ACC112 (cell line): ENCODE data around the gene SLC2A2.
A peak's percentile ranks its signal among the peaks of the same experiment; 100 is the strongest.

Experiments used
- H2AFZ ChIP-seq: fragments of 200-600 bp; sonication (generic); one replicate; pipeline ENCODE4 v1.6.0; 2017; ENCODE audit warnings: antibody characterized with exemption, low read length; ENCODE audit not compliant: unreplicated experiment
- H3K27ac ChIP-seq: fragments of 200-600 bp; sonication (generic); 2 replicates; pipeline ENCODE4 v1.5.1; 2014; ENCODE audit warnings: low read depth, mild to moderate bottlenecking, antibody characterized with exemption, low read length, moderate library complexity
- H3K27me3 ChIP-seq: fragments of 200-600 bp; sonication (generic); 2 replicates; pipeline ENCODE4 v1.6.1; 2014; ENCODE audit warnings: mild to moderate bottlenecking, antibody characterized with exemption, low read length, moderate library complexity, mixed read lengths; ENCODE audit not compliant: insufficient read depth
- H3K36me3 ChIP-seq: fragments of 200-600 bp; sonication (generic); 2 replicates; pipeline ENCODE4 v1.6.1; 2016; ENCODE audit warnings: mild to moderate bottlenecking, antibody characterized with exemption, low read length, moderate library complexity, mixed read lengths; ENCODE audit not compliant: insufficient read depth
- H3K4me1 ChIP-seq: fragments of 200-600 bp; sonication (generic); one replicate; pipeline ENCODE4 v1.6.1; 2016; ENCODE audit warnings: low read length, mixed read lengths; ENCODE audit not compliant: insufficient read depth, unreplicated experiment, control insufficient read depth
- H3K4me3 ChIP-seq: fragments of 200-600 bp; sonication (generic); 2 replicates; pipeline ENCODE4 v1.5.1; 2014; ENCODE audit warnings: mild to moderate bottlenecking, low read depth, low read length
- H3K79me2 ChIP-seq: fragments of 200-600 bp; sonication (generic); one replicate; pipeline ENCODE4 v1.6.0; 2016; ENCODE audit warnings: low read length; ENCODE audit not compliant: control insufficient read depth, unreplicated experiment, insufficient read depth

Gene SLC2A2

DNA sequence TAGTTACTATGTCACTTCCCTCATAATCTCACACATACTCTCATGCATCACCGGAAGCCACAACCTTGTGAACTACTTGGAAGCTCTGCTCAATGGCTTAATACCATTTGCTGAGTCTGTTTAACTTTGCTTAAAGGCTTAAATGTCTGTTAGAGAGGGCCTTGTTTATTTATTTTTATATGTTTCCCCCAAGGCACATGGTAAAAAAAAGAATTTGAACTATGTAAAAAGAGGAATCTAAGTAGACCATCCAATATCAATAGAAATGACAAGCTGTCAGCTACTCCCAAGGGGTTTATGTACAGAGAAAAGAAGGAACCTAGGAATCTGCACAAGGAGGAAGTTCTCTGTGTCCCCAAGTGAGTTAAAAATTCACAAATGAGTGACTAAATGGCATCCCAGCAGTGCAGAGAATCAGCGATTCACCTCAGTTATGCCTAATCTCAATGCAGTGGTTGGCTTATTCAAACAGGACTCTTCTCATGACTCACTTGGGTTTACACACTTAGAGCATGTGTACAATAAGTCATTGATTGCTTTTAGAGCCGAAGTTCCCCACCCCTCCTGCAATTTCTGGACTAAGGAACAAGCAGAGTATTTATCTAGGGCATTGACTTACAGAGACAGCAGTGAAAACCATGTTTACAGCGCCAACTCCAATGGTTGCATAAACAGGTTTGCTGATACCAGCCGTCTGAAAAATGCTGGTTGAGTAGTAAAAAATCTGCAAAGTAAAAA lies 24.4 kb downstream of the SLC2A2 start:
- H3K27ac ChIP-seq, result peak overlapping the region; percentile 46
- H3K4me1 ChIP-seq, result peaks cover 47% of the 10 kb centered on the region
- H3K79me2 ChIP-seq, result no peaks in the 10 kb centered on the region
- H3K27me3 ChIP-seq, result no peaks in the 10 kb centered on the region
- H3K36me3 ChIP-seq, result no peaks in the 10 kb centered on the region
- peak overlapping the region; percentile 36 for H2AFZ ChIP-seq
- no peak overlapping the region; the same call in 1 of the 2 replicates for H3K4me3 ChIP-seq

DNA sequence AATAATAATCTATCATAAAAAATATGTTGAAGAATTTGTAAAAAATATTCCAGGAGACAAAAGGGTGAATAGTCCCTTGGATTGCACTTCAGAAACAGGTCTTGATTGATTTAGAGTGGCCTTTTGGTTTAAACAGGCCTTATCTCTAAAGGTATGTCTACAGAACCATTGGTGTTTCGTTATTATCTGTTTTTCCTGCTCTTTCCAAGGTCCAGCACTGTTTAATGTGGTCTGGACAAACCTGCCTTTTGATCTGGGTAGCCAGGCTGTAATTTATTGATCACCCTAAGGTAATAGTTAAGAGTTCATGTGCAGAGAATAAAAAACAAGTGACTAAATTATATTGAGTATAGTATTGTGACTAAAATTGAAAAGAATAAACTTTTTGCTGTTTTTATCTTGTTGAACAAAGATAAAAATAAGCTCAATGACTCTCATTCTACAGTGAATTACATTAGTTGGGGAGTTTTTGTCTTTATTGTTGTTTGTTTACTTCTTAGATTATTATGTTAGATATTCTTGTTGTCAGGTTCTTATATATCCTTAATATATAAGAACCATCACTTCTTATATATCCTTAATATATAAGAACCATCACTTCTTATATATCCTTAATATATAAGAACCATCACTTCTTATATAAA lies 25.1 kb downstream of the SLC2A2 start:
- Histone ChIP-seq H2AFZ (no peak overlapping the region), H3K79me2 (no peaks in the 10 kb centered on the region), H3K27ac (no peak overlapping the region), H3K27me3 (no peaks in the 10 kb centered on the region), H3K4me1 (peaks cover 54% of the 10 kb centered on the region), H3K36me3 (no peaks in the 10 kb centered on the region), H3K4me3 (no peak overlapping the region)

DNA sequence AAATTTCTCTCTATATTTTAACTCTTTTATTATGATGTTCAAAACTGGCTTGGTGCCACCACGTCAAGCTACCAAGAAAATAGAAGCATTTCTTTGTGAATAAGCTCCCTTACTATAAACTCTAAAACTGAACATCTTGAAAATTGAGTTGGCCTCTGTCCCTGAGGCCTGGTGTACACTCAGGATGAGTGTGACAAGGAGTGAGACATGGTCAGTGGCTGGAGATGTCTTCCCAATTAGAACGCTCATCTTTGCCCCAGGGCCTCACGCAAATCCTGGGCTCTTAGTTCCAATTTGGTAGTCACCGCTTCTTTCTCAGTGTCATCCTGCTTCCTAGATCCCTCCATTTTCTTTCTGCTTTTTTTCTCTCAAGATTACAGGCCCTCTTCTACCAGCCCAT lies 26.2 kb downstream of the SLC2A2 start:
- Histone ChIP-seq H3K27ac (peak overlapping the region; percentile 25), H3K4me1 (peaks cover 56% of the 10 kb centered on the region), H2AFZ (peak overlapping the region; percentile 57), H3K36me3 (no peaks in the 10 kb centered on the region), H3K4me3 (no peak overlapping the region), H3K27me3 (no peaks in the 10 kb centered on the region), H3K79me2 (no peaks in the 10 kb centered on the region)

DNA sequence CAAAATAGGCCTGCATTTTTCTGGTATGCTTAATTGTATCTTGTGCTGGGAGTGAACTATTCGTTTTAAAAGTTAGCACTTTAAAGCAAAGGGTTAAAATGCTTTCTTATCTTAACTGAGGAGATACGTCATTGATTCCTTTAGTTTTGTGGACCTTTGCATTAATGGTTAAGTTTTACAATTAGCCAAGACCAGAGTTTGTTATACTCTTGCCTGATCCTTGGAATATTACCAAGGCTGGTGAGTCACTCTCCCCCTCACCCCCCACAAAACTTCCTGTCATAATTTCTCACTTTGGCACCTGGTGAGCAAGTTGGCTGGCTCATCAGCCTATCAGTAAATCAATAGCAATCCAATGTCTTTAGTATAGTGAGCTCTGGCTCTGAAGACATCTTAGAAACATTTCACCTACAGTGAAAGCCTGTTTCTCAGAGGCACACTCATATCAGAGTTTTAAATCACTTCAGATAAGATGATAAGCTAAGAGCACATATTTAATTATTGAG lies 26.7 kb downstream of the SLC2A2 start:
- no peaks in the 10 kb centered on the region for H3K27me3 ChIP-seq
- H2AFZ ChIP-seq, result no peak overlapping the region
- H3K27ac ChIP-seq, result peak overlapping the region; percentile 25
- peaks cover 56% of the 10 kb centered on the region for H3K4me1 ChIP-seq
- no peak overlapping the region for H3K4me3 ChIP-seq
- no peaks in the 10 kb centered on the region for H3K79me2 ChIP-seq
- H3K36me3 ChIP-seq, result no peaks in the 10 kb centered on the region

DNA sequence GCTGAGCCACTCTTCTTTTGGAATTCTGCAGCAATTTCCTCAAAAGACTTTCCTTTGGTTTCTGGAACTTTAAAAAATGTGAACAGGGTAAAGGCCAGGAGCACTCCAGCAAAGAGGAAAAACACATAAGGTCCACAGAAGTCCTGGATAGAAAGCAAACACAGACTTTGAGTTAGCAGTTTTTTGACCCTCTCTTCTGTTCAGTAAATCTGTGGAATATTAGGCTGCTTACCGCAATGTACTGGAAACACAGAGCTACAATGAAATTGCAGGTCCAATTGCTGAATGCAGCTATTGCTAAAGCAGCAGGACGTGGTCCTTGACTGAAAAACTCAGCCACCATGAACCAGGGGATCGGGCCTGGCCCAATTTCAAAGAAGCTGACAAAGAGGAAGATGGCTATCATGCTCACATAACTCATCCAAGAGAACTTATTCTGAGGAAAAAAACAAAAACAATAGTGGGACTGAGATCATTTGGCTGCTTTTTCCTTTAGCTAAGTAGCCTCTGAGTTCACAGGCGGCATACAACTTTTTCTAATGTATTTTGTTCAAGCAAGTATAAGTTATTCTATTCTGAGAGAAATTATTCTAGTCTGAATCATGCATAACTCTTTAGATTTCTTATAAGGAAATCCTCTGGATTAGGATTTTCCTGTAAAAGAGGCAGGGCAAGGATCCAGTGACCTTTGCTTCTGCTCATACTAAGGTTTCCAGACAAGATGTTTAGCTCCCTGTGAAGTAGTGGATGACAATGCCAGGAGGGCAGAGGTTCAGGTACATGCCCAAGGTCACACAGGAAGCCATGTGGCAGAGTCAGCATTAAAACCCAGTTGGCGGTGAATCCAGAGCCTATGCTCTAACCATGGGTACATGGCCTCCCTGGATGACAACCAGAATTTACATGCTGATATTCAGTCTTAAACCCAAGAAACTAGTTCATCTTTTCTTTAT lies 28.3 kb downstream of the SLC2A2 start:
- Histone ChIP-seq H2AFZ (peak overlapping the region; percentile 74), H3K79me2 (no peaks in the 10 kb centered on the region), H3K27me3 (no peaks in the 10 kb centered on the region), H3K4me1 (peaks cover 56% of the 10 kb centered on the region), H3K4me3 (no peak overlapping the region; the same call in 1 of the 2 replicates), H3K36me3 (no peaks in the 10 kb centered on the region), H3K27ac (peak overlapping the region; percentile 42)

DNA sequence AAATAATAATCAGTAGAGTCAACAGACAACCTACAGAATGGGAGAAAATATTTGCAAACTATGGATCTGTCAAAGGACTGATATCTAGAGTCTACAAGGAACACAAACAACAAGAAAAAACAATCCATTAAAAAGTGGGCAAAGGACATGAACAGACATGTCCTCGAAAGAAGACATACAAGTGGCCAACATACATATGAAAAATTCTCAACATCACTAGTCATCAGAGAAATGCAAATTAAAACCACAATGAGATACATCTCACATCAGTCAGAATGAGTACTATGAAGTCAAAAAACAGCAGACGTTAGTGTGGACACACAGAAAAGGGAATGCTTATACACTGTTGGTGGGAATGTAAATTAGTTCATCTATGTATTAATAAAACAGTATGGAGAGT lies 33.7 kb downstream of the SLC2A2 start:
- Histone ChIP-seq H3K4me3 (no peak overlapping the region), H2AFZ (no peak overlapping the region), H3K36me3 (no peaks in the 10 kb centered on the region), H3K4me1 (peaks cover 17% of the 10 kb centered on the region), H3K27ac (no peak overlapping the region), H3K79me2 (no peaks in the 10 kb centered on the region), H3K27me3 (no peaks in the 10 kb centered on the region)

GRCh38 chr3:170991664-170992063 lies 34.9 kb downstream of the SLC2A2 start:
- no peaks in the 10 kb centered on the region for H3K79me2 ChIP-seq
- no peak overlapping the region for H3K4me3 ChIP-seq
- H3K27ac ChIP-seq, result no peak overlapping the region
- peaks cover 5% of the 10 kb centered on the region for H3K4me1 ChIP-seq
- no peaks in the 10 kb centered on the region for H3K36me3 ChIP-seq
- no peaks in the 10 kb centered on the region for H3K27me3 ChIP-seq
- H2AFZ ChIP-seq, result no peak overlapping the region

DNA sequence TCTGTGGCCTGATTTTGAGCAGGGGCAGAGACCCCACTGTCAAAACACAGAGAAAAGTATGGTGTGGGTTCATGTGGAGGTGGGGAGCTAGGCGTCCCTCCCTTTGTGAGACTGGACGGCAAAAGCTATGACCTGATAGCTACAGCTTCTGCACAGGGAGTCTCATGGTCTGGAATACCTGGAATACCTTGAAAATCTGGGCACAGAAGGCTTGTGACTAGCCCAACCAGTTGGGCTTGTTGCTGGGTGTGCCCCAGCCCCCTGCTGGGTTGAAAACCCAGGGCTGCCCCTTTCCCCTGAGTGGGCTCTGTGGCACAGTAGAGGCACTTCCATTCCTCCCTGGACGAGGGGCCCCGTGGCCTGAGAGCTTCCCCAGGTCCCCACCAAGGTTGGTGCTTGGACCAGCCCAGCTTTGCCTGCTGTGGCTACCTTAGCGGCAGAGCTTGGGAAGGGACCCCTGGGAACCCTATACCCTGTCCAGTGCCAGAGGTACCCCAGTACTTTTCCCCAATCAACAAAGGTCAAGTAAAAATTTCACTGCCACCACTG lies 37.3 kb downstream of the SLC2A2 start:
- Histone ChIP-seq H3K27me3 (no peaks in the 10 kb centered on the region), H3K79me2 (no peaks in the 10 kb centered on the region), H3K4me3 (no peak overlapping the region), H3K27ac (no peak overlapping the region), H2AFZ (no peak overlapping the region), H3K4me1 (no peaks in the 10 kb centered on the region), H3K36me3 (no peaks in the 10 kb centered on the region)

- H3K79me2 ChIP-seq, result no peaks in the 10 kb centered on the region
- no peak overlapping the region for H3K4me3 ChIP-seq
- H3K27ac ChIP-seq, result no peak overlapping the region
- H3K36me3 ChIP-seq, result no peaks in the 10 kb centered on the region
- H3K27me3 ChIP-seq, result no peaks in the 10 kb centered on the region
- no peaks in the 10 kb centered on the region for H3K4me1 ChIP-seq
- H2AFZ ChIP-seq, result no peak overlapping the region
Observed at GRCh38 chr3:170988378-170988777, 38.1 kb downstream of the SLC2A2 start.

GRCh38 chr3:170985304-170985703 lies 41.2 kb downstream of the SLC2A2 start:
- Histone ChIP-seq H3K4me3 (no peak overlapping the region), H3K27me3 (no peaks in the 10 kb centered on the region), H3K79me2 (no peaks in the 10 kb centered on the region), H3K4me1 (no peaks in the 10 kb centered on the region), H3K27ac (no peak overlapping the region), H2AFZ (no peak overlapping the region), H3K36me3 (no peaks in the 10 kb centered on the region)
